Measurements from ENCODE around the gene ZCCHC14.

DNA sequence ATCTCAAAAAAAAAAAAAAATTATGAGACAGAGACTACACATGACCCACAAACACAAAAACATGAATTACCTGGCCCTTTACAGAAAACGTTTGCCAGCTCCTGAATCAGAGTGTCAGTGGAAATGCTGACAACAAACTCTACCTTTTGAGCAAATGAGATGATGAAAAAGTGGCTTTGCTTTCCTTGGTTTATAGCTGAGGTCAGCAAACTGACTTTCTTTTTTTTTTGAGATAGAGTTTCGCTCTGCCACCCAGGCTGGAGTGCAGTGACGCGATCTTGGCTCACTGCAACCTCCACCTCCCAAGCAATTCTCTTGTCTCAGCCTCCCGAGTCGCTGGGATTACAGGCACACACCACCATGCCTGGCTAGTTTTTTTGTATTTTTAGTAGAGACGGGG, 46.3 kb downstream of the ZCCHC14 start:
- TF ChIP-seq, protein P1, sequence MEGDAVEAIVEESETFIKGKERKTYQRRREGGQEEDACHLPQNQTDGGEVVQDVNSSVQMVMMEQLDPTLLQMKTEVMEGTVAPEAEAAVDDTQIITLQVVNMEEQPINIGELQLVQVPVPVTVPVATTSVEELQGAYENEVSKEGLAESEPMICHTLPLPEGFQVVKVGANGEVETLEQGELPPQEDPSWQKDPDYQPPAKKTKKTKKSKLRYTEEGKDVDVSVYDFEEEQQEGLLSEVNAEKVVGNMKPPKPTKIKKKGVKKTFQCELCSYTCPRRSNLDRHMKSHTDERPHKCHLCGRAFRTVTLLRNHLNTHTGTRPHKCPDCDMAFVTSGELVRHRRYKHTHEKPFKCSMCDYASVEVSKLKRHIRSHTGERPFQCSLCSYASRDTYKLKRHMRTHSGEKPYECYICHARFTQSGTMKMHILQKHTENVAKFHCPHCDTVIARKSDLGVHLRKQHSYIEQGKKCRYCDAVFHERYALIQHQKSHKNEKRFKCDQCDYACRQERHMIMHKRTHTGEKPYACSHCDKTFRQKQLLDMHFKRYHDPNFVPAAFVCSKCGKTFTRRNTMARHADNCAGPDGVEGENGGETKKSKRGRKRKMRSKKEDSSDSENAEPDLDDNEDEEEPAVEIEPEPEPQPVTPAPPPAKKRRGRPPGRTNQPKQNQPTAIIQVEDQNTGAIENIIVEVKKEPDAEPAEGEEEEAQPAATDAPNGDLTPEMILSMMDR (IDR thresholded peaks at IDR 0.05; ENCODE audit: insufficient read depth, low read length): no peak
- TF ChIP-seq POLR2AphosphoS5 (IDR thresholded peaks at IDR 0.05; ENCODE audit: low read depth) (no peak), GABPA (IDR thresholded peaks at IDR 0.05; ENCODE audit: low read depth) (no peak), SPI1 (IDR thresholded peaks at IDR 0.05; ENCODE audit: borderline replicate concordance, low read depth) (no peak)
- TF ChIP-seq, protein P2, sequence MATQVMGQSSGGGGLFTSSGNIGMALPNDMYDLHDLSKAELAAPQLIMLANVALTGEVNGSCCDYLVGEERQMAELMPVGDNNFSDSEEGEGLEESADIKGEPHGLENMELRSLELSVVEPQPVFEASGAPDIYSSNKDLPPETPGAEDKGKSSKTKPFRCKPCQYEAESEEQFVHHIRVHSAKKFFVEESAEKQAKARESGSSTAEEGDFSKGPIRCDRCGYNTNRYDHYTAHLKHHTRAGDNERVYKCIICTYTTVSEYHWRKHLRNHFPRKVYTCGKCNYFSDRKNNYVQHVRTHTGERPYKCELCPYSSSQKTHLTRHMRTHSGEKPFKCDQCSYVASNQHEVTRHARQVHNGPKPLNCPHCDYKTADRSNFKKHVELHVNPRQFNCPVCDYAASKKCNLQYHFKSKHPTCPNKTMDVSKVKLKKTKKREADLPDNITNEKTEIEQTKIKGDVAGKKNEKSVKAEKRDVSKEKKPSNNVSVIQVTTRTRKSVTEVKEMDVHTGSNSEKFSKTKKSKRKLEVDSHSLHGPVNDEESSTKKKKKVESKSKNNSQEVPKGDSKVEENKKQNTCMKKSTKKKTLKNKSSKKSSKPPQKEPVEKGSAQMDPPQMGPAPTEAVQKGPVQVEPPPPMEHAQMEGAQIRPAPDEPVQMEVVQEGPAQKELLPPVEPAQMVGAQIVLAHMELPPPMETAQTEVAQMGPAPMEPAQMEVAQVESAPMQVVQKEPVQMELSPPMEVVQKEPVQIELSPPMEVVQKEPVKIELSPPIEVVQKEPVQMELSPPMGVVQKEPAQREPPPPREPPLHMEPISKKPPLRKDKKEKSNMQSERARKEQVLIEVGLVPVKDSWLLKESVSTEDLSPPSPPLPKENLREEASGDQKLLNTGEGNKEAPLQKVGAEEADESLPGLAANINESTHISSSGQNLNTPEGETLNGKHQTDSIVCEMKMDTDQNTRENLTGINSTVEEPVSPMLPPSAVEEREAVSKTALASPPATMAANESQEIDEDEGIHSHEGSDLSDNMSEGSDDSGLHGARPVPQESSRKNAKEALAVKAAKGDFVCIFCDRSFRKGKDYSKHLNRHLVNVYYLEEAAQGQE (IDR thresholded peaks at IDR 0.05; ENCODE audit: insufficient replicate concordance, low read depth): no peak
